HFF-Myc (cell line): ENCODE results near the gene DPP9.
A peak's percentile ranks its signal among the peaks of the same experiment; 100 is the strongest.

Source experiments
- DNase-seq: peaks from one replicate; pipeline ENCODE4 v3.0.0-alpha.2; 2011; ENCODE audit warnings: low read depth; ENCODE audit errors: extremely low read depth
- H3K4me3 ChIP-seq: replicated peaks from 2 replicates; pipeline ENCODE4 v1.5.1; 2011; ENCODE audit warnings: low read depth, mild to moderate bottlenecking, control low read depth, low read length
- CTCF ChIP-seq: IDR thresholded peaks from 2 replicates; pipeline ENCODE4 v1.5.1; 2012; ENCODE audit warnings: mild to moderate bottlenecking, low read depth, low read length, control low read depth; ENCODE audit errors: missing control alignments

The DPP9 gene

GRCh38 chr19:4694211-4694987 is 29.2 kb downstream of the DPP9 start:
- DNase-seq = peak; percentile 55
- no peak for TF ChIP-seq CTCF
- no peak overlapping the region for H3K4me3 ChIP-seq

- H3K4me3 ChIP-seq = no peak overlapping the region
- DNase-seq = no peak
- no peak for TF ChIP-seq CTCF
These were observed 30.0 kb downstream of the DPP9 start for GRCh38 chr19:4693471-4694121.

GRCh38 chr19:4693078-4693350 is 30.6 kb downstream of the DPP9 start:
- DNase-seq = no peak
- TF ChIP-seq CTCF = no peak
- no peak overlapping the region for H3K4me3 ChIP-seq

- H3K4me3 ChIP-seq = no peak overlapping the region
- DNase-seq = no peak
- no peak for TF ChIP-seq CTCF
These were observed 31.2 kb downstream of the DPP9 start for GRCh38 chr19:4692251-4693077.

GRCh38 chr19:4691373-4691772 is 32.3 kb downstream of the DPP9 start:
- no peak overlapping the region for H3K4me3 ChIP-seq
- DNase-seq = no peak
- TF ChIP-seq CTCF = no peak

- peak; percentile 5 for TF ChIP-seq CTCF
These were observed 33.3 kb downstream of the DPP9 start for GRCh38 chr19:4690361-4690760.

More at GRCh38 chr19:4690361-4690760, 33.3 kb downstream of the DPP9 start:
- H3K4me3 ChIP-seq = no peak overlapping the region
- no peak for DNase-seq
